Measurements from ENCODE around the gene RGS6. TPM values are rescaled to one million over a fixed set of nuclear protein-coding genes. Genes with fewer than 3 reads are reported as not detected.

RGS6 gene
- total RNA-seq, 1 donor from 2014 or later: 26.0 TPM

DNA sequence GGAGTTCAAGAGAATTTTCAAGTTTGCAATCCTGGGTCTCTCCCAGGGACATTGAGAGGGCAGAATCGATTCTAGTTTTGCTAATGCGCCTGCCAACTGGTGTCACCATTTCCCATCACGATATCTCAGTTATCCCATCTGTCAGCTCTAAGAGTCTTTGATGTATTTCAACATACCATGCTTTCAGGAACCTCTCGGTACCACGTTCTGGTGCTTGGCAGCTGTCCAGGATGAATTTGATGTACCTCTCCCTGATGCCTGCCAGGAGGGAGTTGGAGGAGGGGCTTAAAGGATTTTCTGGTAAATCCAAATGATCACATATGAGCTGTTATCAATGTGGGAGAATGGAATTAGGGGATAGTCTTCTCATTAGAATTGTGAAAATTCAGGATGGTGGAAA is 332.5 kb downstream of the RGS6 start:
- intact Hi-C loops (cut with micrococcal nuclease): no loop called here
- ATAC-seq (no peak), DNase-seq (no peak)

- DNase-seq (no peak), ATAC-seq (no peak)
- intact Hi-C loops (cut with micrococcal nuclease): no loop called here
Measured at GRCh38 chr14:72270147-72270727, 338.0 kb downstream of the RGS6 start.

DNA sequence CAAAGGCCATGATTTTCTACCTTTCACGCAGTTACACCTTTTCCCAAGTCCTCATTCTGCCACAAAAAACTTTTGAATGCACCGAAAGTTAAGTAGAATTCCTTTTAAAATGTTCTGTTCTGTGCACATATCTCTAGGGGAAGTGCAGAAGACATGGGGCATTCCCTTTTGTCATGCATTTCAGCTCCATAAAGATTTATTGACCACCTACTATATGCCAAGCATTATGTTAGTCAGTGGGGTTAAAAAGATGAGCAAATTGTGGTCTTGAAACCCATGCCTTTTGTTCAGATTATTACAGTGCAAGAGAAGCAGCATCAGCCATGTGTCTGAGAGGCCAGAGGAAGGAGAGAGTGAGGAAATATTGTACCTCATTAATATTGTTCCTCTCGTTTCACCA is 338.5 kb downstream of the RGS6 start:
- intact Hi-C loops (cut with micrococcal nuclease): no loop called here
- DNase-seq (no peak), ATAC-seq (no peak)

- DNase-seq (no peak), ATAC-seq (no peak)
- intact Hi-C loops (cut with micrococcal nuclease): no loop called here
Measured at GRCh38 chr14:72275242-72275641, 343.0 kb downstream of the RGS6 start.

DNA sequence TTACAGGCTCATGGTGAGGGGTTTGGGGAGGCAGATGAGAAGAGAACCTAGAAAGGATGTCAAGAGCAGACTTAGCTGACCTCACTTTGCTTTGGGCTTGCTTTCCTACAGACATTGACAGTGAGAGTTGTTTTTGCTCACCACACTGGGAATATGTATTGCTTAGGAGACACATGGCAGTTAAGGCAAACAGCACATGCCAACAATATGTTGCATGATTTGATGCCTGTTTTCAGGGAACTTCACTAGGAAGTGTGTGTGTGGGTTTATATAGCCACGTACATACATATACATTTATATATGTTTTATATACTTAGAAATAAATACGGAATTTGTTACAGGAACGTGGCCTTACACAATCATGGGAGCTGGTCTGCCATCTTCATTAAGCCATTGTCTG is 346.1 kb downstream of the RGS6 start:
- no peak for DNase-seq
- intact Hi-C loops (cut with micrococcal nuclease): no loop called here

DNA sequence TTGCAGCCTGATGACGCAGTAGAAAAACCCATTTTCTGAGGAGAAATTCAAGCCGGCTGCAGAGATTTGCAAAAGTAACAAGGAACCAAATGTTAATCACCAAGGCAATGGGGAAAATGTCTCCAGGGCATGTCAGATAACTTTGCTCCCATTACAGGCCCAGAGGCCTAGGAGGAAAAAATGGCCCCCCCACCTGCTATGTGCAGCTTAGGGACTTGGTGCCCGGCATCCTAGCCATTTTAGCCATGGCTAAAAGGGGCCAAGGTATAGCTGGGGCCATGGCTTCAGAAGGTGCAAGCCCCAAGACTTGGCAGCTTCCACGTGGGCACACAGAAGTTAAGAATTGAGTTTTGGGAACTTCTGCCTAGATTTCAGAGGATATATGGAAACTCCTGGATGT is 351.9 kb downstream of the RGS6 start:
- DNase-seq (no peak), ATAC-seq (no peak)
- intact Hi-C loops (cut with micrococcal nuclease): no loop called here

More for the DNA sequence above, 346.1 kb downstream of the RGS6 start:
- ATAC-seq: no peak

DNA sequence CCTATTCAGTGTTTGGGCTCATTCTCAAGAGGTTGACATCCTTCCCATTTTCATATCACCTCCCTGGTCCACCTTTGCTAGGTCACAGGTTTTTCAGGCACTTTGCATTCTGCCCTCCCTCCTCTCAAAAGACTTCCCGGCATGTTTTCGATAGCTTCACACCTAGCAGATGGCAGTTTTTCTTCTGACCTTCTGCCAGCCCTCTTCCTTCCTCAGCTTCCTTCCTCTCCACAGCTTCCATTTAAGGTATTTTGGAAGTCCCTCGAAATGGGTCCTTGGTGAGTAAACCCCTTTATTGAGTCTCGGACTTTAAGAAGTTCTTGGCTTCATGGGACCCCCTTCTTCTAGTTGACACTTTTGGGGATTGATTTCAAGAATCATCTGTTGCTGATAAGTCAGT is 358.0 kb downstream of the RGS6 start:
- intact Hi-C loops (cut with micrococcal nuclease): loop anchor here (5.0 kb wide), 1 partner anchor 358 kb away; the partner anchor contains the start of gene RGS6
- ATAC-seq (no peak), DNase-seq (no peak)

GRCh38 chr14:72291908-72292688 is 359.9 kb downstream of the RGS6 start:
- intact Hi-C loops (cut with micrococcal nuclease): loop anchor here (5.0 kb wide), 1 partner anchor 360 kb away; the partner anchor contains the start of gene RGS6

DNA sequence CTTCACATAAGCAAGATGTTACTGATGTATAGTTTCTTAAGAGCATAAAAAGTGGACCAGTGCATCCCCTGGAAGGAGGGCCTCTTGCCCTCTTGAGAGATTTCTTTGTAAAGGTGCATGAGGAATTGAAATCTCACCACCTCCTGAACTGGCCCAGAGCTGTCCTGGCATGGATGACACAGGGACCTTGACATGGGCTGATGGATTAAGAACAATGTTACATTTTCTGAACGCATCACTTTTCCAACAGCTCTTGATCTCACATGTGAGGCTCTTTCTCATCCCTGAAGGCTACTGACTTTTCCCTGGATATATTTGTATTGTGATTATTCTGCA is 360.4 kb downstream of the RGS6 start:
- peak; percentile 10 for ATAC-seq
- intact Hi-C loops (cut with micrococcal nuclease): loop anchor here (5.0 kb wide), 1 partner anchor 360 kb away; the partner anchor contains the start of gene RGS6
- no peak for DNase-seq

More at GRCh38 chr14:72291908-72292688, 359.9 kb downstream of the RGS6 start:
- peak; percentile 86 for ATAC-seq
- DNase-seq: no peak

GRCh38 chr14:72301352-72301751 is 369.1 kb downstream of the RGS6 start:
- no peak for ATAC-seq
- no peak for DNase-seq
- intact Hi-C loops (cut with micrococcal nuclease): no loop called here

DNA sequence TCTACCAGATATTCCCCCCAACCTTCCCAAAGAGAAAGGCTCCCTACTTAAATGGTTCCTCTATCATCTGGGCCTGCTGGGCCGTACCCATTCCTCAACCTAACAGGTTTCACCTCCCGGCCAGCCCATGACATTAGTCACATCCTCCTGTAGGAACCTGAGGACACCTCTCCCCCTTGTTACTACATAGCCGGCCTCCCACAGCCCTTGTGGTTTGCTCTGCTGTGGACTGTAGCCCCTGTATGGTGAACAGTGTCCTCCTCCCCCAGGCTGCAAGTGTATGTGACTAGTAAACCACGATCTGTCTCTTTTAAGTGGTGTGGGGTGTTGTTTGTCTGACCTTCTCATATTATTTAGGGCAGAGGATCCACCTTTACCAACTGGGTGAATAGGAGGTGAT is 371.7 kb downstream of the RGS6 start:
- DNase-seq (no peak), ATAC-seq (no peak)
- intact Hi-C loops (cut with micrococcal nuclease): no loop called here

DNA sequence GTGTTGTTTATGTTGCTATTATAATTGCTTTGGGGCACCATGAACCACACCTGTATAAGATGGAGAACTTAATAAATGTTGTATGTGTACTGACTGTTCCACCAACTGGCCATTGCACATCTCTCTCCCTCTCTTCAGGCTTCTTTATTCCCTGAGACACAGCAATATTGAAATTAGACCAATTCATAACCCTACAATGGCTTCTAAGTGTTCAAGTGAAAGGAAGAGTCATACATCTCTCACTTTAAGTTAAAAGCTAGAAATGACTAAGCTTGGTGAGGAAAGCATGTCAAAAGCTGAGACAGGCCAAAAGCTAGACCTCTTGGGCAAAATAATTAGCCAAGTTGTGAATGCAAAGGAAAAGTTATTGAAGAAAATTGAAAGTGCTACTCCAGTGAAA is 373.3 kb downstream of the RGS6 start:
- DNase-seq (no peak), ATAC-seq (no peak)
- intact Hi-C loops (cut with micrococcal nuclease): no loop called here

DNA sequence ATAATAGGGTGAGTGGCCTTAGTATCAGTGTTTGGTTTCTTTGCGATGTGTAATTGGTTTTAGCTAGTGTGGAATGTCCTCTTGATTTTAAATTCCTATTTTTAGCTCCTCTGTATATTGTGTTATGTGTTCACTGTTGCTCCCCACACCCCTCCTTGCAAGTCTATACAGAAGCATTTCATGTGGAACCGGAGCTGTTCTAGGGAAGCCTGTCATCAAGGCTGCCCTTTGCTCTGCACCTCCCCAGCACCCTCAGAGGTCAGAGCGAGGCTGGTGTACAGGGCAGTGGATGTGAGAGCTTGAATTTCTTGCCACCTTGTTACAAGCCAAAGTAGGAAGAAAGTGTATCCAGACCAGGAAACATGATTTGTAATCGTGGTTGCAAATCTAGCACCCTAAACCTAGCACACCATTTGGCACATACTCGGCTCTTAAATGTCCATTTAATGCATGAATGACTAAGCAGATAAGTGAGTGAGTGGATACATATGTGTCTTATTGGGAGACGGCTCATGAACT is 376.8 kb downstream of the RGS6 start:
- ATAC-seq (peak; percentile 33), DNase-seq (no peak)
- intact Hi-C loops (cut with micrococcal nuclease): no loop called here

- intact Hi-C loops (cut with micrococcal nuclease): no loop called here
- ATAC-seq (no peak), DNase-seq (no peak)
Measured at GRCh38 chr14:72311116-72311515, 378.9 kb downstream of the RGS6 start.

- intact Hi-C loops (cut with micrococcal nuclease): no loop called here
- no peak for ATAC-seq
- no peak for DNase-seq
Measured at GRCh38 chr14:72311516-72311915, 379.3 kb downstream of the RGS6 start.

DNA sequence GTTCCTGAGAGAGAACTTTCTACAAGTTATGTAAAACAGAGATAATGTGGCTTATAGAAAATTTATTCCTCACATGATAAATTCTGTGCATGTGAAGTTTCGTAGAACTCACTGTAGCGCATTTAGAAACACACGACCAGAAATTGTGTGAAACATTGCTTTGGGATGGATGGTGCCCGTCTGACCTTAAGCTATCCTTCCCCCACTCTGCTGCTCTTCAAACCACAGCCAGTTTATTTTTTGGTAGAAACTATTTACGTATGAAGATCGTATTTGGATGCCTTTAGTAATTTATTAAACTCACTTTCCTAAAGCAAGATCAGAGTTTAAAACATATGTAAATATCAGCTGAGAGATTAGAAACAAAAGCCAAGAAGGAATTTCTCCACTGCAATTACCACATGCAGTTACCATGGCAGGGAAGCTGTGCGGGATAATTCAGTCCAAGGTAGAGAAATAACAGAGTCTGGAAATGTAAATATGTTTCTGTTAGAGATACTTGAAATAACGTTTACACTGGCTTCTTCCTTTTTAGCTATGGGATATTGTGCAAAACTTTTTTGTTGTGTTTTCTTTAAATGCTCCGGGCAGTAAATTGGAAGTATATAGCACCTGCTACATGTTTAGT is 382.7 kb downstream of the RGS6 start:
- ATAC-seq (no peak), DNase-seq (no peak)
- intact Hi-C loops (cut with micrococcal nuclease): no loop called here

DNA sequence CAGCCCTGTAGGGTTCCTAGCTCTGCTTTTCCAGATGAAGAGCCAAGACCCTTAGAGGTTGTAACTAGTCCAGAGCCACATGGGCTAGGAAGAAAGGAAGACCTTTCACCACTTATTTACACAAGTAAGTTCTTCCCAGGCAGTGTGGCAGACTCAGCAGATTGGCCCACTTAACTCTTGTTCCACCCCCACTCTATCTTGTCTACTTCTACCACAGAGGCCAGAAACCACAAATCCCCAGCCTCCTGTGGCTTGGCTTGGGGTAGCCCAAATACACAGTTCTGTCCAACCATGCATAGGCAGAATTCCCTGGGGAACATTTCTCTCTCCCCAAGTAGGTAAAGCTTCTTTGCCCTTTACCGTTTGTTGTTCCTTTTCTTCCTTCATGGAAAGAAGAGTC is 383.5 kb downstream of the RGS6 start:
- no peak for ATAC-seq
- DNase-seq: no peak
- intact Hi-C loops (cut with micrococcal nuclease): no loop called here

- no peak for ATAC-seq
- intact Hi-C loops (cut with micrococcal nuclease): no loop called here
- DNase-seq: no peak
Measured at GRCh38 chr14:72318648-72319047, 386.4 kb downstream of the RGS6 start.

DNA sequence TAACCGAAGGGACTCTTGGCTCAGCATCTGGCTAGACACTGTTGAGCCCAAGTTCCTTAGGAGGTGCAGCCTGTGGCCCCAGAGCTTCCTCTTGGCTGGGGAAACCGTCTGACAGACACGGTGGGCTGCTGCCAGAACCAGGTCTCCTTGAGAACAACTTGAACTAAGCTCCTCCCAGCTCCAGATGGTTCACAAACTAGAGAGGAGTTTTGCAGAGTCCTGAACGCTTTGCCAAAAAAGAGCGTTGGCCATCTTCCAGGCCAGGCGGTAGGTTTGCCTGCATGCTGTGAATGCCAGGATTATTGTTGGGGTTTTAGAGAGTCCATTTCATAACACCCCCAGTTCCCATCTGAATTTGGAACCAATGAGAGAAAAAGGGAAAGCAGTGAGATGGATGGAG is 399.8 kb downstream of the RGS6 start:
- no peak for ATAC-seq
- intact Hi-C loops (cut with micrococcal nuclease): no loop called here
- DNase-seq: peak; percentile 32

- ATAC-seq (no peak), DNase-seq (no peak)
- intact Hi-C loops (cut with micrococcal nuclease): no loop called here
Measured at GRCh38 chr14:72332871-72333270, 400.6 kb downstream of the RGS6 start.
